NOMO-1 (cell line): ENCODE data around the gene ADGRG1.
A peak's percentile ranks its signal among the peaks of the same experiment; 100 is the strongest.
"Not testable (repeated sequence)": the region's sequence is repeated elsewhere in the genome, so short reads cannot be mapped to it uniquely, and the experiment has no call there.

Source experiments
- DNase-seq, 2 experiments: peaks; one replicate each; lab custom pipeline; 2025; ENCODE audit not compliant: unreplicated experiment in 2 of 2; lab: John Stamatoyannopoulos, UW

ADGRG1 gene

GRCh38 chr16:57628008-57628781, at the start of gene ADGRG1:
TSS of gene ADGRG1 (plus strand) at chr16:57628630. CDS start at chr16:57650288, 21,658 bp downstream.
- DNase-seq: no peak

GRCh38 chr16:57579361-57579665, 49.1 kb upstream of the ADGRG1 start:
- DNase-seq: no peak

GRCh38 chr16:57585051-57585687, 43.3 kb upstream of the ADGRG1 start:
- no peak for DNase-seq

- DNase-seq: no peak
Observed at GRCh38 chr16:57588831-57589230, 39.6 kb upstream of the ADGRG1 start.

- DNase-seq: no peak
Observed at GRCh38 chr16:57589374-57589773, 39.1 kb upstream of the ADGRG1 start.

- DNase-seq: no peak
Observed at GRCh38 chr16:57590654-57591085, 37.8 kb upstream of the ADGRG1 start.

GRCh38 chr16:57591086-57591869, 37.2 kb upstream of the ADGRG1 start:
- peak; percentile 56 to 62 for DNase-seq

GRCh38 chr16:57591870-57592485, 36.5 kb upstream of the ADGRG1 start:
- no peak for DNase-seq

GRCh38 chr16:57592591-57593003, 35.8 kb upstream of the ADGRG1 start:
- DNase-seq: peak in 1 of 2 experiments; percentile 12

- no peak for DNase-seq
Observed at GRCh38 chr16:57593021-57593420, 35.4 kb upstream of the ADGRG1 start.

- no peak for DNase-seq
Observed at GRCh38 chr16:57593990-57594389, 34.4 kb upstream of the ADGRG1 start.

GRCh38 chr16:57594531-57595031, 33.8 kb upstream of the ADGRG1 start:
- no peak for DNase-seq

GRCh38 chr16:57596234-57596633, 32.2 kb upstream of the ADGRG1 start:
- DNase-seq: not testable (repeated sequence)

GRCh38 chr16:57598437-57598836, 30.0 kb upstream of the ADGRG1 start:
- no peak for DNase-seq

GRCh38 chr16:57600048-57600835, 28.2 kb upstream of the ADGRG1 start:
- DNase-seq: no peak

GRCh38 chr16:57600952-57601580, 27.4 kb upstream of the ADGRG1 start:
- DNase-seq: no peak

- DNase-seq: no peak
Observed at GRCh38 chr16:57601801-57602478, 26.5 kb upstream of the ADGRG1 start.

GRCh38 chr16:57603115-57604024, 25.1 kb upstream of the ADGRG1 start:
- DNase-seq: peak; percentile 18 to 39
